HG03066 (cell line): ENCODE results near the gene CACNA2D3.

Experiments used
- ATAC-seq: cut with Tn5 transposase; IDR thresholded peaks from one replicate; pipeline ENCODE4 v1.9.1; 2021; ENCODE audit warnings: low read depth; ENCODE audit not compliant: unreplicated experiment

The CACNA2D3 gene

DNA sequence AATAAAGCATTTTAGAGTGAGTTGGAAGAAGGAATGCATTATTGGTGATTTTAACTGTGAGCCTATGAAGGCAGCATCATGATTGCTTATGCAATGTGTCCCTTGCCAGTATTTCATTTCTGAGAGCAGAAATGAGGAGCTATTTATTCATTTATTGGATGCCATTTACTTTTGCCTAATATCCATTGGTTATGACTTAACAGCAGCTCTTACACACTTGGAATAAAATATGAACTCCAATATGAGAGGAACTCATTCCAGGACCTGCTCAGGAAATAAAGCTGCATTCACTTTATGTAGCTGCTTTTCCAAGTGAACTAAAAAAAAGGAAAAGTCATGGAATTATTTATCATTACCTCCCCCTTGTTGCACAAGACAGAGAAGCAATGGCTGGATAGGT, 525.4 kb downstream of the CACNA2D3 start:
- no peak for ATAC-seq

DNA sequence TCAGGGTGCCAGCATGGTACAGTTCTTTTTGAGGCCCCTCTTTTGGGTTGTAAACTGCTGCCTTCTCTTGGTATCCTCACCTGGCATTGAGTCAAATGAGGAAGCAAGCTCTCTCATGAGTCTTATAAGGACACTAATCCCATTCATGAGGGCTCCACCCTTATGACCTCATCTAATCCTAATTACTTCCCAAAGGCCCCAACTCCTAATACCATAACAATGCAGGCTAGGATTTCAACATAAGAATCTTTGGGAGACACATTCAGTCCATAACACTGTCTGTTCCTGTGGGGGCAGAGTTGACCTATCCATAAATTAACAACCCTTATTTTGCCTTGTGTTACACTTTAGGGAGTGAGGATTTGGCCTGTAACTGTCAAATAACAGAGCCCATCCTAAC, 527.2 kb downstream of the CACNA2D3 start:
- ATAC-seq, result no peak

DNA sequence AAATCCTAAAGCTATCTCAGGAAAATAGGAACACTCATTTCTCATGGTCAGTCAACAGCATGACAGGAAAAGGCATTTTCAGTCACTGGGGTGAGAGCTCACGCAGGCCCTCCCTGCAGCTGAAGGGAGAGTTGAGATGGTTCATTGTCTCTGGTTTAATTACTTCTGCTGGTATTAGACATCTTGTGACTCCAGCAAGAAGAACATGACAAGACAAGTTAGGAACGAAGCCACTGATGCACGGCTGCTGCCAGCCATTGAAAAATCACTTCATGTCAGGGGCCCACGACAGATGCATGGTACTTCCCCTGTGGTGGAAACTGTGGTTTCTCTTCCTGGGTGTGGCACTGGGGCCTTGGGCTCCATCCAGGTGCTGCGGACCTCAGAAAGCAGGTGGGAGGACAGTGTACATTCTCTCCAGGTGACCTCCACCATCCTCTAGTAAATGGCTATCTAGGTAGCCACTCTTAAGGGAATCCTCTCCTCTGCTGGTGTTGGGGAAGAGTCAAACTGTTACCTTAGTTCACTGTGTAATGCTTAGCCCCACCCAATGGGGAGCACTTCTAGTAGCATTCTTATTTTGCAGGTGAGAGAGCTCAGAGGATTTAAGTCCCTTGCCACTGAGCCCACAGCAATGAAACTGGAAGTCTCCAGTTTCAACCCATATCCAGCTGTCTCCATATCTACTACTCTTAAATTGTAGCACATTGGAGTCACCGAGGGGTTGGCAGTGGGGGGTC, 531.3 kb downstream of the CACNA2D3 start:
- ATAC-seq, result no peak

DNA sequence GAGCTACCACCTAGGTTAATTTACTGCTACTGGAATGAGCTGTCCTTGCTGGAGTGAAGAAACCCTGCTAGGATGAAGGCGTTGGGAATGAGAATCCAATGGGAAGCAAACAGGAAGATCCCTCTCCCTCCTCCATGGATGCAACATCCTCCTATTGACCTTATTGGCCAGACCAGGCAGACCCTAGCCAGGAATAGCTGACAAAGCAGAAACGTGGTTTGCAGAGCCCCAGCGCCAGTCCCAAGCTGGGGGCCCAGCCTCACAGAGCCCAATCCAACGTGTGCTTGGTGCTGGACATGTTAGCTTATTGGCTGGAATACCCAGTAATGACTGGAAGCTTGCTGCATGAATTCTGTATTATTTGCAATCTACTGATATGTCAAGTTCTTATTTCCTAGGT, 532.4 kb downstream of the CACNA2D3 start:
- no peak for ATAC-seq

DNA sequence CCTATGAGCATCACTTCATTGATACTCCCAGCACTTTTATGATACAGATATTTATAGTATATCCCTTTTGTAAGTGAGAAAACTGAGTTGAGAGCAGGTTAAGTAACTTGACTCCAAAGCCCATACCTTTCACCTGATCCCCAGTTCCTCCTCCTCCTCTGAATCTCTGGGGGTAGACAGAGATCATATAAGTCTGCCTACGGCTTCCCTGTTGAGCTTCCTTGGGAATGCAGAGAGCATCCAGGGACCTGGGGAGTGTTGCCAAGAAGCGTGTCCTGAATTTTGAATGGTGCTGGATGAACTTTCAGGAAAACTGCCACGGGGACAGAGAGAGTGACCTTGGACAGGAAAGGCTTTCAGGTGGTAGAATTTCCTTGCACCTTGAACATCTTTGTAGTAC, 537.0 kb downstream of the CACNA2D3 start:
- ATAC-seq, result no peak

DNA sequence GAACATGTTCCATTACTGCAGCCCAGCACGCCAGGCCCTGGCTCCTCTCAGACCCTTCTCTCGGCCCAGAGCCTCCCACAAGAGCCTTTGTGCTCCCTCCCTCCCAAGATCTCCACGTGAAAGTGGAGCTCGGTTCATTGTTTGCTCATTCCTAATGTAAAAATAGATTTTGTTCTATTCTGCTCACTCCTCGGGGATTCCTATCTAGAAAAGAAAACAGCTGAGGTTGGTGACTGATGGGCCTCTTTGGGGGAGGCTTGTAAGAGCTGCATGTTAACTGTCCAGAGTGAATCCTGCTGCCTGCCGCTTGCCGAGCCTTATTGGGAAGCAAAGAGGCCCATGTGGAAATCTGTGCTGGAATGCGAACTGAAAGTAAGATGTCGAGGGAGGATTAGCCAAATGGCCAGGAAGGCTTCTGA, 538.4 kb downstream of the CACNA2D3 start:
- ATAC-seq, result no peak

DNA sequence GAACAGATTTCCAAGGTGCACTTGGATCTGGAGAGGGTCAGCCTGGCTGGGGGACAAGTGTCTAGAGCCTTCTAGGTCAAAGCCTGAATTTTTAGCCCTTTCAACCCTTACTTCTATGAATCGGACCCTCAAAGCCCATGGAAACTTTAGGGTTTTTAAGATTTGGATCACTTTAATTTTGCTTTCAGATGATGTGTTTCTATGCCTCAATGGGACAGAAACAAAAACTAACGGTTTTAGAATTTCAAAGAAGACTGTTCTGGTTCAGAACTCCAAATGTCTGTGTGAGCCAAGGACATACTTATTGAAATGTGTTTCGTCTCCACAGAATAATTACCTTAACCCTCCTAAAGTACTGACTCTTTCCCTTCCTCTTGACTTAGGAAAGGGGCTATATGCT, 538.8 kb downstream of the CACNA2D3 start:
- ATAC-seq, result no peak

DNA sequence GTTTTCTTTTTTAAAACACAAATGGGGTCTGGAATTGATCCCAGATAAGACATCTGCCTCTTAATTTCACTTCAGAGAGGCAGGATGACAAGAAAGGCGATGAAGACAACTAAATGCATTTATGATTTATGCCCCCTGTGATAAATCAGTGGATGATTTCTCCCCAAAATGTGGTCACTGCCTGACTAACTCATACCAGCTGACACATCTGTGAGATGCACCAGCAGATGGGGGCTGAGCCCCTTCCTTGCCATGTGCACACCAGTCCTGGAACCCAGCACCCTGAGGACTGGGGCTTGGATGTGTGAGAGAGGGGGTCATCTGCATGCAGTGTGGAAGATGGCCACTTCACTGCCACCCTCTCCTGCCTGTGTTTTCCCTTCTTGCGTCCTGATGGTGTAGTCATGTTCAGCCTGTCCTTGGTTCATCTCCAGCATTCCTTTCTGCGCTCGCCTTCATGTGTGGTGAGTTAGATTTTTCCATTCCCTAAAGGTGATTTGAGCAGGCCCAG, 541.2 kb downstream of the CACNA2D3 start:
- no peak for ATAC-seq

DNA sequence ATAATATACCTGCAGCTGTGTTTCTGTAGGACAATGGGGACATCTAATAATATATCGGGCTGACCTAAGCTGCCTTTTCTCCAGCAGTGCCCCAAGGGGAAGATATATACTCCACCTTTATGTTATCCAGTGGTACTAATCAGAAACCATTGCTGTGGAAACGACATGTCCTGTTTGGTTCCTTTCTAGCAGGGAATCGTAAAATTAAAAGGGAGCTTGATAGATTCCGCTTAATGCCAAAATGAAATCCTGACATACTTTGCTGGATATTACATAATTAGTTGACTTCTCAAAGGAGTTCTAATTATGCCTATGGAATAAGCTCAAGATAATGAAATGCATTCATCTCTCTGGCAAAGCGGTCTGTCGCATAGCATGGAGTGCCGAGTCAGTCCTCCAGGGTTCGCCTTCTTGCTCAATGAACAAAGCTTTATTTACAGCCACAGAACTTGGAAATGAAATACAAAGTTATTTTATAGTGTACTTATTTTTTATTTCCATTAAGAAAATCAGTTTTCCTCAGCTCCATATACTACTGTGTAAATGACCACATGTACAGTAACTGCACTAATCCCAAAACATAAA, 542.8 kb downstream of the CACNA2D3 start:
- no peak for ATAC-seq

DNA sequence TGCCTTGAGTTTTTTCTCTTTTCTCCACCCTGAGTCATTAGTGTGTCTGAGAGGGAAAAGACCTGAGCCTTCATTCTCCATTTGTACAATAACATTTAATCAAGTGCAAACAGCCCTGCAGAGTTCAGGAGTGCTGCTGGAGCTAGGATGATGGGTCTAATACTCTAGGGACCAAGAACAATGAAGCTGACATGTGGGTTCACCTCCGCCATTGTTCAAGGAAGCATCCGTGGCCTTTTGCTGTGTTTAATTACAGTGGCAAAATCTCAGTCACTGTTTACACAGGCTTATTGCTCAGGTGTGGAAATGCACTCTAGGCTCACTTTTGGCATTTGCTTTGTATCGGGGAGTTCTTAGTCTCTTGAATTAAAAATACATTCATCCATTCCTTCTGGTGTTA, 545.9 kb downstream of the CACNA2D3 start:
- no peak for ATAC-seq

DNA sequence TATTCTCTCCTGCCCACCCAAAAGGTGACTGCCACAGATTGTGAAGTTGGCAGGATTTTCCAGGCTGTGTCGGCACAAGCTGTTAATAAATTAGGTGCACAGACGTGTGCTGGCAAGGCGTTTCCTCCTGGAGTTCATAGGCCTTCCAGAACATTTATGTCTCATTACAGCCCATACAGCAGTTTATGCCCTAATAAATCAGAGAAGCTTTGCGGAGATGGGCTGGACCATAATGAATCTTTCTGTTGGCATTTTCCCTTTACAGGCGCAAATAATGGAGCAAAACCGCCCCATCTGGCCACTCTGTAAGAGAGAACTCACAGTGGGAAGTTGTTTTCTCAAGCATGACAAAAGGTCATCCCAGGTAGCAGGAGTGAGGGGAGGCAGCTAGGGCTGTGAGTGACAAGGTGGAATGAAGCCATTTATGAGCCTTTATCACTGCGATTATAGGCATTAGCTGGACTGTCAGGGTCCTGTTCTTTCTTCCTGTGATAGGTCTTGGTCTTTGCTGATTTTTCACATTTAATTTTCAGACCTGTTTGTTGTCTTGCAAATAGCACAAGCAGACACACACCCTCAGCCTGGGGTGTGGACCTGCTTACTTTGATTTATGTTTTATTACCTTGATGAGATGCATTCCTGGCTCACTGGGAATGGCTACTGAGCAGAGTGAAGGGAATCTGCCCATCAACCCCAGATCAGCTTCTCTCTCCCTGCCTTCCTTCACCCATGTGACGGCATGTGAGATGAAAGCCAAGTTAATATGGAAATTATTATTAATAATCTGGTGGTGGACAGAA, 548.0 kb downstream of the CACNA2D3 start:
- ATAC-seq, result no peak

DNA sequence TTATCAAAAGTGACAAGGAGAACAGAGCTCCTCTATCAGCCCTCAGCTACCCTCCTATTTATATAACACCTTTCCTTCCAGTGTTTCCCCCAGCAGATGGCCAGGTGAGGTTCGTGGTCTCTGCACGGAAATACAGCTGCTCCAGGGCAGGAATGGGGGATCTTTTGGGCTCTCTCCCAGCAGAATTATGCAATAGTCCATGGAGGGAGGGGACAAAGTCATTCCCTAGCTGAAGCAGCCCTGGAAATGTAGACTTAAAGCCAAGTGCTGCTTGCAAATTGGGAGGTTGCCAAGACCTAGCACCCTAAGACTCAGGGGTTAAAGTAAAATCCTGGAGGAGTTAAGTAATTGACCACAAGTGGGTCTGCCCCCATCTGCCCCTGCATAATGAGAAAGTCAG, 549.2 kb downstream of the CACNA2D3 start:
- ATAC-seq, result no peak

DNA sequence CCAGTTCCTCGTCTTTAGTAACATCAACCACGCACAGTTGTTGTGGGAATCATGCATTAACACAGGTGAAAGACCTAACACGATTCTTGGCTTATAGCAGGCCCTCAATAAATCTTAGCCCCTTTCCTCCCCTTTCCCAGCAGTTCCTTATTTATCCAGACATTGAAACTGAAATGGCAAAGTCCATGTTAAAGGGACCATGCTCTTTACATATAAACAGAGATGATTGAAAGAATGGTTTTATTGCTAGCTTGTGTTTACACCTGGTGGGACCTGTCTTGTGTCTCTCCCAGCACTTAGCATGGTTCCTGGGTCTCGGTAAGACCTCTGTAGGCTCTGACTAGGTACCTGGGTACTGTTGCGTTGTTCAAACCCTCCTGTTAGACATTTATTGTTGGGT, 553.7 kb downstream of the CACNA2D3 start:
- ATAC-seq, result no peak

DNA sequence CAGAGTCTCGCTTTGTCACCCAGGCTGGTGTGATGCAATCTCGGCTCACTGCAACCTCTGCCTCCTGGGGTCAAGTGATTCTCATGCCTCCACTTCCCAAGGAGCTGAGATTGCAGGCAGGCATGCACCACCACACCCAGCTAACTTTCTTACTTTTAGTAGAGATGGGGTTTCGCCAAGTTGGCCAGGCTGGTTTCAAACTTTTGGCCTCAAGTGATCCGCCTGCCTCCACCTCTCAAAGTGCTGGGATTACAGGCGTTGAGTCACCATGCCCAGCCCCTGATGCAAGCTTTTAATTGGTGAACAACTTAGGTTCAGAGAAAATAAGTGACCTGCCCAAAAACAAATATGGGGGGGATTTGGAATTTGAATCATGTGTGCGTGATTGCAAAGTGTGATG, 559.4 kb downstream of the CACNA2D3 start:
- ATAC-seq, result no peak

DNA sequence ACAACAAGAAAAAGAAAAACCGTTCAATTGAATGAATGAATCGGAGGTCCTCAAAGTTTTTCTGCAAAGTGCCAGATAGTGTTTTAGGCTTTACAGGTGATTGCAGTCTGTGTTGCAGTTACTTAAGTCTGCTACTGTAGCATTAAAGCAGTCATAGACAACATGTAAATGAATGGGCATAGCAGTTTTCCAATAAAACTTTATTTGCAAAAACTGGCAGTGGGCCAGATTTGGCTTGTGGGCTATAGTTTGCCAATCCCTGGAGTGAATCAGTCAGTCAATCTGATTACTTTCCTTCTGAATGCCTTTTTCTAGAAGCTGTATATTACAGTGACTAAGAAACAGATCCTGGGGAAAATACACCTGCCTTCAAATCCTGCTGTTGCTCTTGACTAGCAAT, 562.9 kb downstream of the CACNA2D3 start:
- no peak for ATAC-seq

DNA sequence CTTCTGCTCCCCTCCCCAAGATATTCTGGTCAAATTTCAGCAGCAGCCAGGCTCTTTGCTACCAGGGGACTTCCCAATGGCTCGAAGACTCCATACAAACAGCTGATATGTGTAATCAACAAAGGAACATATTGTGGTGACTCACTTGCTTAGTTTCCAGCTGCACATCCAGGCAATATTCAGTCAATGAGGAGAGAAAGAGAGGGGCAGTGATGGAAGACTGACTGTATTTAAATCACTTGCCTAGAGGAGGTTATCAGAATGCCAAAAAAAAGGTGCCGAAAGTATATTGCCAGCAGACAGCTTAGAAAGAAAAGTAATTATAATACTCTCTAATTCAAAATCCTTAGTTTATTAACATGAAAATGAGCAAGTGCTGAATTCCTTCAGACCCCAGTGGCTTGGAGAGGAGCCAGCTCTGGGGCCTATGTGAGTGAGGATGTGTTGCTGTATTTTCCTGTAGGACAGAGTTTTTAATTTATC, 569.0 kb downstream of the CACNA2D3 start:
- no peak for ATAC-seq

DNA sequence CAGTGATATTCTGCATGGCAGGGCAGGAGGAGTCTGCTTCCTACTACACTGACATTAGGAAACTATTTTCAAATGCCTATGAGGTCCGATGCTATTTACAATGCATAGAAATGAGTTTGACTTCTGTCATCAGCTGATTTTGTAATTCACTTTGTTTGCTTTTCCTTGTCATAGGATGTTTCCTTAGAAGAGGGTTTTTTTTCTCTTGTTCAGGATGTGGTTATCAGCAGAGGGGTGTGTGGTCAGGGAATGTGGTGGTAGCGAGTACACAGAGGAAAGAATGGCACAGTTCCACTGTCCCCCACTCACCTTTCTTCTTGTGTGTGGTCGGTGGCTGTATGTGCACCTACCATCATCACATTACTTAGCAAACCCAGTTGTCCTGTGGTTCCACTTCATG, 574.0 kb downstream of the CACNA2D3 start:
- ATAC-seq, result no peak

DNA sequence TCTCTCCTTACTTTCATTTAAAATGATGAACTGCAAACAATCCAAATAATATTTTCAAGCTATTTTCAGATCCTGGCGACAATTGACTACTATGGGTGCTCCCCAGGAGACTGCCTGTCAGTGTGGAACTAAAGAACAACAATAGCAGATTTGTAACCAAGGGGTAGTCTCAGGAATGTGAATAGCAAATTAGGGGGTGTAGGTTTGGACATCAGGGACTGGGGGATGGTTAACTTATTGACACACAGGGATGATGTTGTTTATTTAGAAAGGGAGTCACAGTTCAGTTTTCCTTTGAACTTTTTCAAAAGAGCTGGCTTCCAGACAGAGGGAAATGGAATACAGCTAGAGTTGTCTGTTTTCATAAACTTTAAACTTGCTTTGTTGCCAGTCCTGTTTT, 575.7 kb downstream of the CACNA2D3 start:
- ATAC-seq, result no peak

DNA sequence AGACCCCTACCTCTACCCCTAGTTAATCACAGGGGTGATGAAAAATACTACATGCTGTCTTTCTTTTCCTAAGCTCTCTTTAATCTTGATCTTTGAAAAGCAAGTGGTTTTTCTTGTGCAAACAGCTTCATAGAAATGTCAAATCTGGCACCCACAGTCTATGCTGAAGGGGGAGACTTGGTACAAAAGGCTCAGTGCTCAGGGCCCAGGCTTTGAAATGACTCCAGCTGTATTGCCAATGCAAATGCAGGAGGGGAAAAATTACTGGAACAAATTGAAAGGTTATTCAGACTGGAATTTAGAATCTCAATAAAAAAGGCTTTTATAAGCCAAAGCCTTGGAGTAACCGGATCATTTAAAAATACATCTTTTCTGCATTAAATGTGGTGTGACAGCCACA, 581.6 kb downstream of the CACNA2D3 start:
- ATAC-seq, result no peak

DNA sequence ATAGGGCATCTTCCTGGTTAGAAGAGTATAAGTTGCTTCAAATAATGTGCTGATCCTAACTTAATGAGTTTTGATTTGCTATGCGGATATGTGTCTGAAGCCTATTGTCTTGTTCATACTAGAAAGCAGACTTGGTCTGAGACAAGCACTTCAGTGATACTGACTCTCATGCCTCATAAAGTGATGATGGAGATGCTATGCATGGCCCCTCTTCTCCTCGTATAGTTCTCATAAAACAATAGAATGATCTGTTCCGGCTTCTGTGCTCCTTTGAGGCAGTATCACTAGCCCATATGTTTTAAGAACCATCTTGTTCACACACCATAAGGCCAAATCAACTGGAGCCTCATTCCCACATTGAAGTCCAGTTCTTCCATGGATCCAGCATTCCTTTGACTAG, 583.4 kb downstream of the CACNA2D3 start:
- no peak for ATAC-seq

DNA sequence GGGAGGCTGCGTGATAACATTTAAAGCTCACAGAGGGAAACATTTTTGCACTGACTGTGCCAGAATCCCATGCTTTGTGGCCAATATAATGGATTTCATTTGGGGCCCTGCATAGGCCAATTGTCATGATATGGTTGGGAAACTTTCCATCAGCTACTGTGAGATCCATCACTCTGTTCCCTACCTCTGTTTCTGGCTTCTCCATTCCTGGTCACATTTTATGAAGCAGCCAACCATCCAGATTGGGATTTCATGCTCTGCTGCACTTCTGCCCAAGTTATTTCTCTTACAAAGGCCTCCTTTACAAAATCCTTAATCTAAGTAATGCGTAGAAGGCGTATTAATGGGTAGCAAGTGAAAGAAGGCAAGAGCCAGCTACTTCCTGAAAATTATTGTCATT, 584.4 kb downstream of the CACNA2D3 start:
- no peak for ATAC-seq
